GM12891 (cell line): ENCODE measurements around the gene CHST8.

Experiments used
- PAX5 ChIP-seq: IDR thresholded peaks from 2 replicates; pipeline ENCODE4 v1.6.1; 2011; ENCODE audit warnings: low read length, moderate library complexity, mild to moderate bottlenecking; ENCODE audit not compliant: insufficient read depth, severe bottlenecking
- POLR2A ChIP-seq: IDR thresholded peaks from 2 replicates; pipeline ENCODE4 v1.6.1; 2011; ENCODE audit warnings: low read depth, low read length, control low read depth
- POLR2AphosphoS5 ChIP-seq: IDR thresholded peaks from 2 replicates; pipeline ENCODE4 v1.6.1; 2011; ENCODE audit warnings: low read depth, low read length, control low read depth
- SPI1 ChIP-seq: IDR thresholded peaks from 2 replicates; pipeline ENCODE4 v1.6.1; 2011; ENCODE audit warnings: low read depth, low read length, control low read depth

DNA sequence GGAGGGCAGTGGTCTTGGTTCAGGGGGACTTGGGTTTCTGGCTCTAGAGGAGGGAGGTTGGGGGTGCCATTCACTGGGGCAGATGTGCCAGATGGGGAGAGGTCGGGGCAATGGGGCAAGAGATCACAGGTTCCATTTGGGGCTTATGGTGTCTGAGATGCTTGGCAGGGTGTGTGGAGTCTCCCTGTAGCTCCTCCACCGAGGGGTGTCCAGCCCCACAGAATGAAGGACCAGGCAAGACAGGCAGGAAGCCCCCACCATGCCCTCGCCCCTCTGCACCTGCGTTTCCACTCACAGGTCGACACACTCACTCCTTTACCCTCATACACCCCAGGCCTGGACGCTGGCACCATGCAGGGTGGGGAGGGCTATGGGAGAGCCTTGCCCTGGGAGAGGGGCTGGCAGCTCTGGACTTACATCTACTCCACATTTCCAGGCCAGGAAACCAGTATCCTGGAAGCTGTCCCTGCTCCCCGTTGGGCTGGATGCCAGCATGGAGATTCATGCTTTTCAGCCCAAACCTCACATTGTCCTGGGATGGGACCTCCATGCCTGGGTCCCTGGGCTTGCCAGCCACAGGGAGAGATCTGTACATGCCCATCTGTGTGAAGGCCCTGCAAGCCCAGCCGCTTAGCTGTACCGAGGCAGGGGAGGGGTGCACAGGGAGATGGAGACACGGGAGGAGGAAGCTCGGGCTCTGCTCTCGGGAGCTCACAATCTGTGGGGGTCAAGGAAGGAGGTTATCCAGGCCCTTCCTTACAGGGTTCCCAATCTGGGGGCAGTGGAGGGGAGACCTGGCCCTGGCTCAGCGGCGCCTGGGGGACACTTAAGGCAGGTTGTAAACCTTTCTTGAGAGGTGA is 77.1 kb downstream of the CHST8 start:
- TF ChIP-seq POLR2AphosphoS5 (no peak), POLR2A (no peak), PAX5 (no peak), SPI1 (no peak)
